K562 (cell line): ENCODE measurements around the gene ATF3. TPM values are rescaled to one million over a fixed set of nuclear protein-coding genes. Genes with fewer than 3 reads are reported as not detected.
A peak's percentile ranks its signal among the peaks of the same experiment; 100 is the strongest.

Experiments
- BACH1 ChIP-seq: fragments of 200-800 bp; sonication (Bioruptor generic); IDR thresholded peaks from 2 replicates; pipeline ENCODE4 v1.6.1; 2016; ENCODE audit warnings: missing genetic modification characterization, missing compliant biosample characterization
- ELF4 ChIP-seq: fragments of 450-650 bp; formaldehyde crosslinking; IDR thresholded peaks from 2 replicates; pipeline ENCODE4 v1.4.0; 2022; ENCODE audit warnings: missing genetic modification characterization
- KLF10 ChIP-seq: fragments of 250-450 bp; sonication (Bioruptor Pico); IDR thresholded peaks from 2 replicates; pipeline ENCODE4 v1.6.1; 2021; ENCODE audit warnings: matching md5 sums
- MYBL2 ChIP-seq, 2 experiments: fragments of 450-650 bp in 1 of 2; sonication (generic) in 1 of 2; formaldehyde crosslinking in 1 of 2; IDR thresholded peaks; 2 replicates each; pipeline versions ENCODE4 v1.6.1 to v1.8.1; 2017 to 2022; ENCODE audit warnings: borderline replicate concordance in 1 of 2, inconsistent platforms in 1 of 2, low read depth in 1 of 2, mild to moderate bottlenecking in 1 of 2, missing genetic modification reagents in 1 of 2, moderate library complexity in 1 of 2
- NCOA2 ChIP-seq, 2 experiments: fragments of 450-650 bp; IDR thresholded peaks; 2 replicates each; pipeline ENCODE4 v1.6.1; 2018; ENCODE audit warnings: mild to moderate bottlenecking in 2 of 2, moderate library complexity in 1 of 2; ENCODE audit not compliant: partially characterized antibody in 2 of 2
- RBM39 ChIP-seq: fragments of 200-400 bp; formaldehyde crosslinking; optimal IDR thresholded peaks from 2 replicates; pipeline ENCODE3; 2018; ENCODE audit warnings: low read depth, low read length
- STAT5A ChIP-seq: IDR thresholded peaks from 2 replicates; pipeline ENCODE4 v1.6.1; 2012; ENCODE audit warnings: low read length, inconsistent platforms, borderline replicate concordance
- ZFPM2 ChIP-seq: fragments of 250-450 bp; sonication (Bioruptor Pico); IDR thresholded peaks from 2 replicates; pipeline ENCODE4 v1.5.1; 2022; ENCODE audit warnings: mild to moderate bottlenecking
- ZNF589 ChIP-seq: fragments of 200-800 bp; sonication (Bioruptor generic); IDR thresholded peaks from 2 replicates; pipeline ENCODE4 v1.6.1; 2016; ENCODE audit warnings: low read depth, missing genetic modification characterization, missing compliant biosample characterization
- polyA plus RNA-seq, 8 experiments: library from polyadenylated mRNA; depleted of rRNA in 4 of 8; stranded (reverse) in 5 of 8; unstranded in 3 of 8; fragments of >200 nt; fragmentation: Nextera tagmentation in 2 of 8; fragmentation: Illumina TruSeq in 1 of 8; extraction: Ambion mirVana in 2 of 8; extraction: Trizol in 1 of 8; gene quantifications; 2 replicates each; pipeline versions ENCODE4 v1.2.1 to v1.2.3, GENCODE V29; 2011 to 2014; ENCODE audit warnings: inconsistent platforms in 1 of 8, missing spikeins in 1 of 8
- total RNA-seq, 7 experiments: library from RNA; depleted of rRNA in 6 of 7; stranded (reverse); fragments of >200 nt in 6 of 7; fragmentation: Illumina TruSeq in 2 of 7; extraction: Trizol in 2 of 7; gene quantifications; 2 replicates each; pipeline versions ENCODE4 v1.2.1 to v1.2.3, GENCODE V29; 2011 to 2021; ENCODE audit warnings: low replicate concordance in 1 of 7
- TF ChIP-seq, protein P1 (sequence below), 2 experiments: fragments of 450-650 bp in 1 of 2; sonication (generic) in 1 of 2; formaldehyde crosslinking in 1 of 2; IDR thresholded peaks; 2 replicates each; pipeline versions ENCODE4 v1.7.1 to v1.9.0; 2016 to 2022; ENCODE audit warnings: inconsistent platforms in 1 of 2, mild to moderate bottlenecking in 1 of 2, missing genetic modification reagents in 1 of 2
- TF ChIP-seq, protein P2 (sequence below): sonication (generic); formaldehyde crosslinking; IDR thresholded peaks from 2 replicates; pipeline ENCODE4 v1.8.1; 2023; ENCODE audit warnings: mild to moderate bottlenecking, missing genetic modification reagents
- TF ChIP-seq, protein P3 (sequence below): fragments of 250-450 bp; sonication (Bioruptor Pico); IDR thresholded peaks from 2 replicates; pipeline ENCODE4 v1.4.0; 2020; ENCODE audit warnings: mild to moderate bottlenecking, moderate library complexity

ATF3 gene
- total and polyA plus RNA-seq, 9 of the 15 experiments (the other 6 are each of a cell fraction or from before 2014, with no cell fraction given): 3.5 to 28.2 (median 19.8) TPM

DNA sequence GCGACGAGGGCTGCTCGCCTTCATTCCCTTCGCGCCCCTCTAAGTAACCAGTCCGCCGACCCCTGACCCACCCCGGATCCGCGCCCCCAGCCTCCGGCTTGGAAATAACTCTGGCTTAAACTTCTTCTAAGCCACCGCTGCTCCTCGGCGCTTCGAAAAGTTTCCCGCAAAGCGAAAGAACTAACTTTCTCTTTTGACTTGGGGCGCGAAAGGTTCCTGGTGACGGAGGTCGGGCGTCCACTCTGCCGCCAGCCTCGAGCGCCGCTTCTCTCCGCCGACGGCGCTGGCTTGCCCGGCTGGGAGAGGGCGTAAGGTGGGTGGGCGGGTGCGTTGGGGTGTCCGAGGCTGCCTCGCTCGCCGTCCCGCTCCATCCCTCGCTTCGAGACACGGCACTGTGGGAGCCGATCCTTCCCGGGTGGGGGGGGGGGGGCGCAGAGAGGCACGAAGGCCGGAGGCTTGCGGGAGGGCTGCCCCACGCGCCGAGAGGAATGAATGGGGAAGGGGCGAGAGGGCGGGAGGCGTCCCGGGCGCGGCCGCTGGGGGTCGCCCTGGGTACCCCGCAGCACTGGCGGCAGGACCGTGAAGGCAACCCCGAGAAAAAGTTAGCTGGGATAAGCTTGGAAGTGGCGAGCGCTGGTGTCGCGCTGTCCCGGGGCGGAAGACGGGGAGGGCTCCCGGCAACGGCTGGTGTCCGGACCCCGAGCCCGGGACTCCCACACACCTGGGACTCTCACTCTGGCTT lies 569 bp downstream of the ATF3 start (continued):
- TF ChIP-seq, protein P1, sequence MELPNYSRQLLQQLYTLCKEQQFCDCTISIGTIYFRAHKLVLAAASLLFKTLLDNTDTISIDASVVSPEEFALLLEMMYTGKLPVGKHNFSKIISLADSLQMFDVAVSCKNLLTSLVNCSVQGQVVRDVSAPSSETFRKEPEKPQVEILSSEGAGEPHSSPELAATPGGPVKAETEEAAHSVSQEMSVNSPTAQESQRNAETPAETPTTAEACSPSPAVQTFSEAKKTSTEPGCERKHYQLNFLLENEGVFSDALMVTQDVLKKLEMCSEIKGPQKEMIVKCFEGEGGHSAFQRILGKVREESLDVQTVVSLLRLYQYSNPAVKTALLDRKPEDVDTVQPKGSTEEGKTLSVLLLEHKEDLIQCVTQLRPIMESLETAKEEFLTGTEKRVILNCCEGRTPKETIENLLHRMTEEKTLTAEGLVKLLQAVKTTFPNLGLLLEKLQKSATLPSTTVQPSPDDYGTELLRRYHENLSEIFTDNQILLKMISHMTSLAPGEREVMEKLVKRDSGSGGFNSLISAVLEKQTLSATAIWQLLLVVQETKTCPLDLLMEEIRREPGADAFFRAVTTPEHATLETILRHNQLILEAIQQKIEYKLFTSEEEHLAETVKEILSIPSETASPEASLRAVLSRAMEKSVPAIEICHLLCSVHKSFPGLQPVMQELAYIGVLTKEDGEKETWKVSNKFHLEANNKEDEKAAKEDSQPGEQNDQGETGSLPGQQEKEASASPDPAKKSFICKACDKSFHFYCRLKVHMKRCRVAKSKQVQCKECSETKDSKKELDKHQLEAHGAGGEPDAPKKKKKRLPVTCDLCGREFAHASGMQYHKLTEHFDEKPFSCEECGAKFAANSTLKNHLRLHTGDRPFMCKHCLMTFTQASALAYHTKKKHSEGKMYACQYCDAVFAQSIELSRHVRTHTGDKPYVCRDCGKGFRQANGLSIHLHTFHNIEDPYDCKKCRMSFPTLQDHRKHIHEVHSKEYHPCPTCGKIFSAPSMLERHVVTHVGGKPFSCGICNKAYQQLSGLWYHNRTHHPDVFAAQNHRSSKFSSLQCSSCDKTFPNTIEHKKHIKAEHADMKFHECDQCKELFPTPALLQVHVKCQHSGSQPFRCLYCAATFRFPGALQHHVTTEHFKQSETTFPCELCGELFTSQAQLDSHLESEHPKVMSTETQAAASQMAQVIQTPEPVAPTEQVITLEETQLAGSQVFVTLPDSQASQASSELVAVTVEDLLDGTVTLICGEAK (IDR thresholded peaks at IDR 0.05): no peak
- TF ChIP-seq, protein P1 (CRISPR knock-in tag; IDR thresholded peaks at IDR 0.05): no peak
- TF ChIP-seq NCOA2 (IDR thresholded peaks at IDR 0.05; ENCODE audit: partially characterized antibody in 2 of 2): no peak
- no peak for TF ChIP-seq ZFPM2
- no peak for TF ChIP-seq BACH1 (tag)
- no peak for TF ChIP-seq ELF4
- no peak for TF ChIP-seq STAT5A
- no peak for TF ChIP-seq MYBL2 (IDR thresholded peaks at IDR 0.05; ENCODE audit: low read depth)
- TF ChIP-seq MYBL2 (CRISPR knock-in tag; IDR thresholded peaks at IDR 0.05; ENCODE audit: borderline replicate concordance): no peak
- TF ChIP-seq, protein P2, sequence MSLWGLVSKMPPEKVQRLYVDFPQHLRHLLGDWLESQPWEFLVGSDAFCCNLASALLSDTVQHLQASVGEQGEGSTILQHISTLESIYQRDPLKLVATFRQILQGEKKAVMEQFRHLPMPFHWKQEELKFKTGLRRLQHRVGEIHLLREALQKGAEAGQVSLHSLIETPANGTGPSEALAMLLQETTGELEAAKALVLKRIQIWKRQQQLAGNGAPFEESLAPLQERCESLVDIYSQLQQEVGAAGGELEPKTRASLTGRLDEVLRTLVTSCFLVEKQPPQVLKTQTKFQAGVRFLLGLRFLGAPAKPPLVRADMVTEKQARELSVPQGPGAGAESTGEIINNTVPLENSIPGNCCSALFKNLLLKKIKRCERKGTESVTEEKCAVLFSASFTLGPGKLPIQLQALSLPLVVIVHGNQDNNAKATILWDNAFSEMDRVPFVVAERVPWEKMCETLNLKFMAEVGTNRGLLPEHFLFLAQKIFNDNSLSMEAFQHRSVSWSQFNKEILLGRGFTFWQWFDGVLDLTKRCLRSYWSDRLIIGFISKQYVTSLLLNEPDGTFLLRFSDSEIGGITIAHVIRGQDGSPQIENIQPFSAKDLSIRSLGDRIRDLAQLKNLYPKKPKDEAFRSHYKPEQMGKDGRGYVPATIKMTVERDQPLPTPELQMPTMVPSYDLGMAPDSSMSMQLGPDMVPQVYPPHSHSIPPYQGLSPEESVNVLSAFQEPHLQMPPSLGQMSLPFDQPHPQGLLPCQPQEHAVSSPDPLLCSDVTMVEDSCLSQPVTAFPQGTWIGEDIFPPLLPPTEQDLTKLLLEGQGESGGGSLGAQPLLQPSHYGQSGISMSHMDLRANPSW: no peak
- TF ChIP-seq, protein P3, sequence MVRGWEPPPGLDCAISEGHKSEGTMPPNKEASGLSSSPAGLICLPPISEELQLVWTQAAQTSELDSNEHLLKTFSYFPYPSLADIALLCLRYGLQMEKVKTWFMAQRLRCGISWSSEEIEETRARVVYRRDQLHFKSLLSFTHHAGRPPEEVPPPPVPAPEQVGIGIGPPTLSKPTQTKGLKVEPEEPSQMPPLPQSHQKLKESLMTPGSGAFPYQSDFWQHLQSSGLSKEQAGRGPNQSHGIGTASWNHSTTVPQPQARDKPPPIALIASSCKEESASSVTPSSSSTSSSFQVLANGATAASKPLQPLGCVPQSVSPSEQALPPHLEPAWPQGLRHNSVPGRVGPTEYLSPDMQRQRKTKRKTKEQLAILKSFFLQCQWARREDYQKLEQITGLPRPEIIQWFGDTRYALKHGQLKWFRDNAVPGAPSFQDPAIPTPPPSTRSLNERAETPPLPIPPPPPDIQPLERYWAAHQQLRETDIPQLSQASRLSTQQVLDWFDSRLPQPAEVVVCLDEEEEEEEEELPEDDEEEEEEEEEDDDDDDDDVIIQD (CRISPR knock-in tag): no peak
- no peak for TF ChIP-seq KLF10 (CRISPR knock-in tag)
- TF ChIP-seq ZNF589: peak; percentile 50; the same call in 1 of the 2 replicates
- TF ChIP-seq RBM39: no peak
